Erythroblast (primary cell): Measurements from ENCODE around the gene ZDHHC11.
"Not testable (repeated sequence)": the region's sequence is repeated elsewhere in the genome, so short reads cannot be mapped to it uniquely, and the experiment has no call there.

Source experiments
- GATA1 ChIP-seq: IDR thresholded peaks from 2 replicates; pipeline ENCODE4 v1.6.1; 2011; ENCODE audit warnings: low read depth, mild to moderate bottlenecking, control low read depth, low read length, moderate library complexity
- POLR2A ChIP-seq: IDR thresholded peaks from 2 replicates; pipeline ENCODE4 v1.6.1; 2011; ENCODE audit warnings: mild to moderate bottlenecking, low read length

DNA sequence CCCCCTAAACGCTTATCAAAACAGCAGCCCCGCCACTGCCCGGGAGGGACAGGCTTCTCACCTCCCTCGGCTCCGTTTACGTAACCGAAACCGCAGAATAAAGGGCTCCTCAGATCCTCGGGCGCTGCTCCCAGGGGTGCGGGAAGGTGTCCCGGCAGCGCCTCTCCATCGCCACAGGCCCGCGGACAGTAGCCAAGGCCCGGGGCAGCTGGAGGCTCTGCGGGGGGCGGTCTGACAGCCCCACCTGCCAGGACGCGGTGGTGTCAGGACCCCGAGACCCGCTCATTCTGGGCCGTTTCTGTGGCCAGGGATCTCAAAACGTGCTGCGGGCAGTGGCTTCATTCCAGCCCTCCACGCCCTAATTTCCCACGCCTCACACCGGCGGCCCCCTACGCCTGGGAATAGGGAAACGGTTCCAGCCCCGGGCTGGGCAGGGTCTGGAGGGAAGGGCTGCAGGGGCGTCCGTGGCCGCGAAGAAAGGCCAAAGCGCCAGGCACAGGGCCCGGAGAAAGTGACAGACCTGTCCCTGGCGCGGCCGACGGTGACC is 66.8 kb downstream of the ZDHHC11 start:
- TF ChIP-seq POLR2A, GATA1: not testable (repeated sequence)
